Upper lobe of left lung (tissue), 4 donors: ENCODE results near the gene NOP9.

Experiments used
- CTCF ChIP-seq, 6 experiments: fragments of 450-650 bp in 4 of 6; fragments of 200-600 bp in 2 of 6; sonication (generic) in 2 of 6; IDR thresholded peaks; one replicate each; pipeline ENCODE4 v1.5.1; 2016 to 2019; ENCODE audit warnings: antibody characterized with exemption in 6 of 6
- EP300 ChIP-seq, 4 donors: sonication (generic); formaldehyde crosslinking; IDR thresholded peaks; one replicate each; pipeline ENCODE4 v1.5.1; 2017; ENCODE audit warnings: antibody characterized with exemption in 4 of 4, control low read depth in 2 of 4
- POLR2A ChIP-seq, 4 donors: fragments of 450-650 bp; IDR thresholded peaks; one replicate each; pipeline ENCODE4 v1.5.1; 2016 to 2017; ENCODE audit warnings: antibody characterized with exemption in 4 of 4, mild to moderate bottlenecking in 2 of 4
- POLR2AphosphoS5 ChIP-seq, 2 donors: sonication (generic); formaldehyde crosslinking; IDR thresholded peaks; one replicate each; pipeline ENCODE4 v1.5.1; 2017; ENCODE audit warnings: antibody characterized with exemption in 2 of 2

- TF ChIP-seq CTCF (IDR thresholded peaks at IDR 0.05) (no peak), POLR2AphosphoS5 (IDR thresholded peaks at IDR 0.05) (no peak), EP300 (IDR thresholded peaks at IDR 0.05) (no peak), POLR2A (IDR thresholded peaks at IDR 0.05) (no peak)
Measured at GRCh38 chr14:24298892-24299254, 777 bp upstream of the NOP9 start.
